Measurements from ENCODE around the gene ATP6V1F. TPM values are rescaled to one million over a fixed set of nuclear protein-coding genes. Genes with fewer than 3 reads are reported as not detected.

The ATP6V1F gene
- total RNA-seq, 2 experiments from 2014 or later = 108 to 155 TPM

- H3K4me2 ChIP-seq (ENCODE audit: low read length) = no peak overlapping the region
- H3K27ac ChIP-seq (ENCODE audit: low read depth, low read length, poor library complexity, severe bottlenecking) = no peak overlapping the region
- H4K20me1 ChIP-seq (ENCODE audit: insufficient read depth, low read length) = no peaks in the 10 kb centered on the region
- ChIA-PET POLR2A (no interaction called here), CTCF (ENCODE audit: unreplicated experiment) (no interaction called here)
- no peak overlapping the region for H2AFZ ChIP-seq (ENCODE audit: low read length)
- peaks cover 3% of the 10 kb centered on the region for H3K4me1 ChIP-seq (ENCODE audit: insufficient read depth, low read length, poor library complexity, severe bottlenecking)
- H3K4me3 ChIP-seq (ENCODE audit: low read depth, low read length, poor library complexity, severe bottlenecking) = no peak overlapping the region
- H3K9me3 ChIP-seq (ENCODE audit: low read length) = no peaks in the 10 kb centered on the region
- H3K79me2 ChIP-seq (ENCODE audit: insufficient read depth, low read depth, low read length) = no peaks in the 10 kb centered on the region
- DNase-seq (ENCODE audit: low spot score) = no peak
- intact Hi-C loops (cut with micrococcal nuclease; ENCODE audit: unreplicated experiment) = no loop called here
- TF ChIP-seq EZH2phosphoT487 (IDR thresholded peaks at IDR 0.05; ENCODE audit: borderline replicate concordance, low read depth, low read length) (no peak), CTCF (conservative IDR thresholded peaks at IDR 0.05; ENCODE audit: low read length) (no peak)
- no peaks in the 10 kb centered on the region for H3K9me2 ChIP-seq (ENCODE audit: insufficient read depth, low read length)
- H3K36me3 ChIP-seq (ENCODE audit: insufficient read depth, low read length) = no peaks in the 10 kb centered on the region
- BruUV-seq (replicated peaks) = no TSS peak
Measured at GRCh38 chr7:128838109-128838779, 24.4 kb upstream of the ATP6V1F start.

- no peaks in the 10 kb centered on the region for H4K20me1 ChIP-seq (ENCODE audit: insufficient read depth, low read length)
- no peaks in the 10 kb centered on the region for H3K9me3 ChIP-seq (ENCODE audit: low read length)
- no peaks in the 10 kb centered on the region for H3K79me2 ChIP-seq (ENCODE audit: insufficient read depth, low read depth, low read length)
- ChIA-PET CTCF (ENCODE audit: unreplicated experiment) (no interaction called here), POLR2A (interaction anchor here (0.7 kb wide), 1 partner anchor 26 kb away, joined by 3 read pairs; no protein-coding TSS in a partner anchor)
- H3K4me2 ChIP-seq (ENCODE audit: low read length) = no peak overlapping the region
- H3K4me3 ChIP-seq (ENCODE audit: low read depth, low read length, poor library complexity, severe bottlenecking) = no peak overlapping the region
- no peaks in the 10 kb centered on the region for H3K36me3 ChIP-seq (ENCODE audit: insufficient read depth, low read length)
- no peak overlapping the region for H3K27ac ChIP-seq (ENCODE audit: low read depth, low read length, poor library complexity, severe bottlenecking)
- no peak for DNase-seq (ENCODE audit: low spot score)
- no peaks in the 10 kb centered on the region for H3K9me2 ChIP-seq (ENCODE audit: insufficient read depth, low read length)
- no TSS peak for BruUV-seq (replicated peaks)
- no peak overlapping the region for H2AFZ ChIP-seq (ENCODE audit: low read length)
- TF ChIP-seq EZH2phosphoT487 (IDR thresholded peaks at IDR 0.05; ENCODE audit: borderline replicate concordance, low read depth, low read length) (no peak), CTCF (conservative IDR thresholded peaks at IDR 0.05; ENCODE audit: low read length) (no peak)
- intact Hi-C loops (cut with micrococcal nuclease; ENCODE audit: unreplicated experiment) = no loop called here
- H3K4me1 ChIP-seq (ENCODE audit: insufficient read depth, low read length, poor library complexity, severe bottlenecking) = peaks cover 3% of the 10 kb centered on the region
Measured at GRCh38 chr7:128838981-128839731, 23.5 kb upstream of the ATP6V1F start.

- no peaks in the 10 kb centered on the region for H4K20me1 ChIP-seq (ENCODE audit: insufficient read depth, low read length)
- no peak overlapping the region for H3K4me3 ChIP-seq (ENCODE audit: low read depth, low read length, poor library complexity, severe bottlenecking)
- intact Hi-C loops (cut with micrococcal nuclease; ENCODE audit: unreplicated experiment) = loop anchor here (5.0 kb wide), 1 partner anchor 373 kb away; no protein-coding TSS in a partner anchor
- H3K9me2 ChIP-seq (ENCODE audit: insufficient read depth, low read length) = no peaks in the 10 kb centered on the region
- no TSS peak for BruUV-seq (replicated peaks)
- H3K4me2 ChIP-seq (ENCODE audit: low read length) = no peak overlapping the region
- H3K27ac ChIP-seq (ENCODE audit: low read depth, low read length, poor library complexity, severe bottlenecking) = no peak overlapping the region
- H2AFZ ChIP-seq (ENCODE audit: low read length) = no peak overlapping the region
- ChIA-PET CTCF (ENCODE audit: unreplicated experiment) (no interaction called here), POLR2A (interaction anchor here (0.7 kb wide), 1 partner anchor 27 kb away, joined by 3 read pairs; no protein-coding TSS in a partner anchor)
- H3K9me3 ChIP-seq (ENCODE audit: low read length) = no peaks in the 10 kb centered on the region
- no peaks in the 10 kb centered on the region for H3K79me2 ChIP-seq (ENCODE audit: insufficient read depth, low read depth, low read length)
- DNase-seq (ENCODE audit: low spot score) = no peak
- TF ChIP-seq EZH2phosphoT487 (IDR thresholded peaks at IDR 0.05; ENCODE audit: borderline replicate concordance, low read depth, low read length) (no peak), CTCF (conservative IDR thresholded peaks at IDR 0.05; ENCODE audit: low read length) (no peak)
- H3K36me3 ChIP-seq (ENCODE audit: insufficient read depth, low read length) = no peaks in the 10 kb centered on the region
- peaks cover 3% of the 10 kb centered on the region for H3K4me1 ChIP-seq (ENCODE audit: insufficient read depth, low read length, poor library complexity, severe bottlenecking)
Measured at GRCh38 chr7:128839751-128840177, 22.9 kb upstream of the ATP6V1F start.

Data from OCI-LY7 (cell line).